ENCODE results near the gene TAF11L13.

DNA sequence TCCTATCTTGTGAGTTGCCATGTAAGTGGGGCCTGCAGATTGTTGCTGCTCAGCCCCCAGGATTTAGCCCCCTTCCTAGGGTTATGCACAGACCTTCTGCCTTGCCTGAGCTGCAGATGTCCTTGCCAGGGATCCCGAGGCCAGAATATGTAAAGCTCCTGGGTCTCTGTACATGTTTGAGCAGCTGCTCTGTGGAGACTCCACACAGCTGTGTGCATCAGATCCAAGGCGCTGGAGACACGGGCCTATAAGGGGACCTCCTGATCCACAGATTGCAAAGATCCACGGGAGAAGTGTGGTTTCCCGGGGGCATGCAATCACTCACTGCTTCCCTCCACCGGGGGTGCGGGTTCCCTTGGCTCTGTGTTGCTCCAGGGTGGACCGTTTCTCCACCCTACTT lies 31.3 kb downstream of the TAF11L13 start:
- TF ChIP-seq POLR2AphosphoS5 (IDR thresholded peaks at IDR 0.05; ENCODE audit: insufficient read depth in 1 of 2, low read depth in 1 of 2): no peak
- no peak for TF ChIP-seq POLR2A (IDR thresholded peaks at IDR 0.05)
